Prostate gland (tissue), 2 donors: Measurements from ENCODE around the gene PDE9A.

Experiments
- POLR2A ChIP-seq: fragments of 450-650 bp; IDR thresholded peaks from one replicate; pipeline ENCODE4 v1.6.1; 2016; ENCODE audit warnings: antibody characterized with exemption, mild to moderate bottlenecking
- POLR2AphosphoS5 ChIP-seq: sonication (generic); formaldehyde crosslinking; IDR thresholded peaks from one replicate; pipeline ENCODE4 v1.6.1; 2017; ENCODE audit warnings: antibody characterized with exemption
- TF ChIP-seq, protein P1 (sequence below), 4 experiments: fragments of 200-600 bp in 2 of 4; fragments of 450-650 bp in 2 of 4; sonication (generic) in 2 of 4; IDR thresholded peaks; 1 replicate in 3 of 4; 2 replicates in 1 of 4; pipeline ENCODE4 v1.5.1; 2016 to 2019; ENCODE audit warnings: antibody characterized with exemption in 4 of 4, mild to moderate bottlenecking in 2 of 4, moderate library complexity in 2 of 4

DNA sequence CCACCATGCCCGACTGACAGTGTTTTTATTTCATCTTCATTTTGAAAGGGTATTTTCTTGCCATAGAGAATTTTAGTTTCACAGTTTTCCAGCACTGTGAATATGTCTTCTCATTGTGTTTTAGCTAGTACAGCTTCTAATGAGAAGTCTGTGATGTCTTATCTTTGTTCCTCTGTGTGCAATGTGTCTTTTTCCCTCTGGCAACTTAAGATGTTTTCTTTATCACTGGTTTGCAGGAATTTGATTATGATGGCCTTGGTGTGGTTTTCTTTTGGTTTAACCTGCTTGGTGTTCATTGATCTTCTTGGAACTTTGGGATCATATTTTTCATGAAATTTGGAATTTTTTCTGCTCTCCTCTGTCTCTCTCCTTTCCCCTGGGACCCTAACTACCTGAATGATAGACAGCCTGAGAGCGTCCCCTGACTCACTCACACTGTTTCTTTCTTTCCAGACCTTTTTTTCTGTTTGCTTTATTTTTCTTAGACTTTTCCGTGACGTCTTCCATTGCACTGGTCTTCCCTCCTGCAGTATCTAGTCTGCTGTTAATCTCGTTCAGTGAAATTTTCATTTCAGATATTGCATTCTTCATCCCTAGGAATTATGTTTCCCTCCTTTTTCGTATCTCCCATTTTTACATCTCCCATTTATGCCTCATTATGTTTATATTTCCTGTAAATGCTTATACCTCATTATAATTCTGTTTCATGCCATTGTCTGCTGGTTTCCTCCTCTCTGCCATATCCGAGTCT, 48.5 kb downstream of the PDE9A start:
- no peak for TF ChIP-seq POLR2AphosphoS5
- TF ChIP-seq, protein P1, sequence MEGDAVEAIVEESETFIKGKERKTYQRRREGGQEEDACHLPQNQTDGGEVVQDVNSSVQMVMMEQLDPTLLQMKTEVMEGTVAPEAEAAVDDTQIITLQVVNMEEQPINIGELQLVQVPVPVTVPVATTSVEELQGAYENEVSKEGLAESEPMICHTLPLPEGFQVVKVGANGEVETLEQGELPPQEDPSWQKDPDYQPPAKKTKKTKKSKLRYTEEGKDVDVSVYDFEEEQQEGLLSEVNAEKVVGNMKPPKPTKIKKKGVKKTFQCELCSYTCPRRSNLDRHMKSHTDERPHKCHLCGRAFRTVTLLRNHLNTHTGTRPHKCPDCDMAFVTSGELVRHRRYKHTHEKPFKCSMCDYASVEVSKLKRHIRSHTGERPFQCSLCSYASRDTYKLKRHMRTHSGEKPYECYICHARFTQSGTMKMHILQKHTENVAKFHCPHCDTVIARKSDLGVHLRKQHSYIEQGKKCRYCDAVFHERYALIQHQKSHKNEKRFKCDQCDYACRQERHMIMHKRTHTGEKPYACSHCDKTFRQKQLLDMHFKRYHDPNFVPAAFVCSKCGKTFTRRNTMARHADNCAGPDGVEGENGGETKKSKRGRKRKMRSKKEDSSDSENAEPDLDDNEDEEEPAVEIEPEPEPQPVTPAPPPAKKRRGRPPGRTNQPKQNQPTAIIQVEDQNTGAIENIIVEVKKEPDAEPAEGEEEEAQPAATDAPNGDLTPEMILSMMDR (IDR thresholded peaks at IDR 0.05), result no peak
- TF ChIP-seq POLR2A, result no peak
